Measurements from ENCODE around the gene PDHX. TPM values are rescaled to one million over a fixed set of nuclear protein-coding genes. Genes with fewer than 3 reads are reported as not detected.
"Not testable (repeated sequence)": the region's sequence is repeated elsewhere in the genome, so short reads cannot be mapped to it uniquely, and the experiment has no call there.

The PDHX gene
- total RNA-seq, 4 donors from 2014 or later = 18.0 to 30.5 (median 26.2) TPM

DNA sequence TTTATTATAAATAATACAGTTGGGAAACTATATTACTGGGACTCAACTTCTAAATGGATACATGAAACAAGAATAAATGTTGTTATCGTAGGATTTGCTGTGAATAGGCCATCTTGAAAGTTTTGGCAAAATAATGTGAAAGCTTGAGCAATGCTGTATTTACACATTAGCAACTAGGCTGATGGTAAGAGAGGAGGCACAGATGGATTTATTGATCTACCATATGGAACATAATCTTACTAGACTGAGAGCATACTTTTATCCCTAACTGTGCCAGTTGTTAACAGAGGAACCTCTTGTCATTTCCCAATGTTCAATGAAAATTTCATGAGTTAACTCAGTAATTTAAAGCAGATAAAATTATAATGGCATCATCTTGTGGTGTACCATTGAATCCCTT is 23.0 kb upstream of the PDHX start:
- no peak overlapping the region for H3K4me3 ChIP-seq (ENCODE audit: low read depth, poor library complexity, severe bottlenecking)
- WGBS, 2 donors = 97 to 98% methylated on average over 1 of the region's 1 CpG
- DNase-seq (ENCODE audit: low spot score in 2 of 2) = no peak
- TF ChIP-seq, protein P1, sequence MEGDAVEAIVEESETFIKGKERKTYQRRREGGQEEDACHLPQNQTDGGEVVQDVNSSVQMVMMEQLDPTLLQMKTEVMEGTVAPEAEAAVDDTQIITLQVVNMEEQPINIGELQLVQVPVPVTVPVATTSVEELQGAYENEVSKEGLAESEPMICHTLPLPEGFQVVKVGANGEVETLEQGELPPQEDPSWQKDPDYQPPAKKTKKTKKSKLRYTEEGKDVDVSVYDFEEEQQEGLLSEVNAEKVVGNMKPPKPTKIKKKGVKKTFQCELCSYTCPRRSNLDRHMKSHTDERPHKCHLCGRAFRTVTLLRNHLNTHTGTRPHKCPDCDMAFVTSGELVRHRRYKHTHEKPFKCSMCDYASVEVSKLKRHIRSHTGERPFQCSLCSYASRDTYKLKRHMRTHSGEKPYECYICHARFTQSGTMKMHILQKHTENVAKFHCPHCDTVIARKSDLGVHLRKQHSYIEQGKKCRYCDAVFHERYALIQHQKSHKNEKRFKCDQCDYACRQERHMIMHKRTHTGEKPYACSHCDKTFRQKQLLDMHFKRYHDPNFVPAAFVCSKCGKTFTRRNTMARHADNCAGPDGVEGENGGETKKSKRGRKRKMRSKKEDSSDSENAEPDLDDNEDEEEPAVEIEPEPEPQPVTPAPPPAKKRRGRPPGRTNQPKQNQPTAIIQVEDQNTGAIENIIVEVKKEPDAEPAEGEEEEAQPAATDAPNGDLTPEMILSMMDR (IDR thresholded peaks at IDR 0.05) = no peak
- TF ChIP-seq POLR2A (IDR thresholded peaks at IDR 0.05) = no peak
- intact Hi-C loops (cut with DNase I; ENCODE audit: low total_unique reads) = loop anchor here (5.0 kb wide), 1 partner anchor 306 kb away; no protein-coding TSS in a partner anchor

DNA sequence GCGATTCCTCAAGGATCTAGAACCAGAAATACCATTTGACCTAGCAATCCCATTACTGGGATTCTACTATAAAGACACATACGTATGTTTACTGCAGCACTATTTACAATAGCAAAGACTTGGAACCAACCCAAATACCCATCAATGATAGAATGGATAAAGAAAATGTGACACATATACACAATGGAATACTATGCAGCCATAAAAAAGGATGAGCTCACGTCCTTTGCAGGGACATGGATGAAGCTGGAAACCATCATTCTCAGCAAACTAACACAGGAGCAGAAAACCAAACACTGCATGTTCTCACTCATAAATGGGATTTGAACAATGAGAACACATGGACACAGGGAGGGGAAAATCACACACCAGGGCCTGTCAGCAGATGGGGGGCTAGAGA is 20.2 kb upstream of the PDHX start:
- H3K4me3 ChIP-seq (ENCODE audit: low read depth, poor library complexity, severe bottlenecking); intact Hi-C loops (cut with DNase I; ENCODE audit: low total_unique reads); DNase-seq (ENCODE audit: low spot score in 2 of 2): not testable (repeated sequence)
- WGBS, 2 donors = 98 to 100% methylated on average over 3 of the region's 3 CpGs

DNA sequence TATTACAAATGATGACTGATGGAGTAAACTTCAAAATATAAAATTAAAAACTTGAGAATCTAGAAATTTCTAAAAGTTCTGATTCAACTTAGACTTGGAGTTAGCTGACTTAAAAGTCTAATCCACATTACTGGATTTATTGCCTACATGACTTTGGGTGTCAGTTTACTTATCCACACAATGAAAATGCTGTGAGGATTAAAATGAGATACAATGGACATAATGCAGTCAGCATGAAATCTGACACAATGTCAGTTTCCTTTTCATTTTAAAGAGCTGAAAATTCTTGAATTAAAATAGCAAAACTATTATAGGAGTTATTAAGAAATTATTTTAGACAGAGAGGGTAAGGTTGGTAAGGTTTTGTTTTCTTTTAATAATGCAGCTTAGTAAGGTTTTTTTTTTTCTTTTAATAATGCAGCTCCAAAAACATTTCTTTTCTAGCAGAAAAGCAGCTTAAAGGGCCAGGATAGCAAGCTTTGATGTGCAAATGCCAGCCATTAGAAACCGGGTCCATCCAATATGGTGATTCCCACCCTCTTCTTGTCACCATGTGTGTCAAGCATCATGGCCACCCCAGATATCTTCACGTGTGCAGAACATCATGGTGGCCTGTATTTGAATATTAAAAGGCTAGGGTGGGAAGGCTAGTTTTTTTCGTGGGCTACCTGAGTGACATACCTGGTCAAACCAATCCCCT is 19.1 kb upstream of the PDHX start:
- TF ChIP-seq POLR2A (IDR thresholded peaks at IDR 0.05) = no peak
- TF ChIP-seq, protein P1 (IDR thresholded peaks at IDR 0.05) = no peak
- H3K4me3 ChIP-seq (ENCODE audit: low read depth, poor library complexity, severe bottlenecking) = no peak overlapping the region
- no peak for DNase-seq (ENCODE audit: low spot score in 2 of 2)
- intact Hi-C loops (cut with DNase I; ENCODE audit: low total_unique reads) = no loop called here
- 85 to 94% methylated on average over 3 of the region's 3 CpGs for WGBS, 2 donors

DNA sequence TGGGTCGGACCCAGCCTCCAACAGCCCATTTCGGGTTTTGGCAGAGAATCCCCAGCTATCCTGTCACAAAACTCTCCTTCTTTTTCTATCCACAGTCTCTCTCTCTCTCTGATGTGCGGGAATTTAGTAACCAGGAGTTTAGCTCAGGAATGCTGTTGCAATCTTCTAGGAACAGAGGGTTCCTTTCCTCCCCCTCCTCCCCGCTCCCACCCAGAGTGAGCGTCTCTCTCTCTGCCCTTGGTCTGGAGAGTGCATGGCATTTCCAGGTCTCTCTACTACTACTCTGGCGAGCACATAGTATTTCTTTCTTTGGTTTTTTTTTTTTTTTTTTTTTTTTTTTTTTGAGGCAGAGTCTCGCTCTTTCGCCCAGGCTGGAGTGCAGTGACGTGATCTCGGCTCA is 17.9 kb upstream of the PDHX start:
- intact Hi-C loops (cut with DNase I; ENCODE audit: low total_unique reads) = no loop called here
- no peak for DNase-seq (ENCODE audit: low spot score in 2 of 2)
- TF ChIP-seq, protein P1 (IDR thresholded peaks at IDR 0.05) = no peak
- no peak for TF ChIP-seq POLR2A (IDR thresholded peaks at IDR 0.05)
- no peak overlapping the region for H3K4me3 ChIP-seq (ENCODE audit: low read depth, poor library complexity, severe bottlenecking)
- WGBS, 2 donors = 96% methylated on average over 10 of the region's 10 CpGs

DNA sequence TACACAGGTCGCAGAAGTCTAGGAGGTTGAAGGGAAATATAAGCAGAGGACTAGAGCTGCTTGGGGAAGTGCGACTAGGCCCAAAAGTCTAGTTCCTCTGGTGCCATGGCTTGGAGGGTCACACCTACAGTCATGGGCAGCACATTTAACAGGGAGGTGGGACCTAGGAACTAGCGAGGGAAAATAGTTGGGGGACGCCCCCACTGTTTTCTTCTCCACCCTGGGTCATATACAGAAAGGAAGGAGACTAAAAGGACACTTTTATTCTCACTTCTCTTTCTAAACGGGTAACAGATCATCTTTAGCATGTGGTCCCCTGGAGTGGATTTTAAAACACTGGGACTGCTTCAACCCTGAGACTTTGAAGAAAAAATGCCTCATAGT is 16.8 kb upstream of the PDHX start:
- intact Hi-C loops (cut with DNase I; ENCODE audit: low total_unique reads) = loop anchor here (10.0 kb wide), 2 partner anchors 535 to 905 kb away; no protein-coding TSS in a partner anchor
- 93 to 96% methylated on average over 5 of the region's 5 CpGs for WGBS, 2 donors
- TF ChIP-seq, protein P1 (IDR thresholded peaks at IDR 0.05) = no peak
- TF ChIP-seq POLR2A (IDR thresholded peaks at IDR 0.05) = no peak
- H3K4me3 ChIP-seq (ENCODE audit: low read depth, poor library complexity, severe bottlenecking) = no peak overlapping the region
- DNase-seq (ENCODE audit: low spot score in 2 of 2) = no peak

DNA sequence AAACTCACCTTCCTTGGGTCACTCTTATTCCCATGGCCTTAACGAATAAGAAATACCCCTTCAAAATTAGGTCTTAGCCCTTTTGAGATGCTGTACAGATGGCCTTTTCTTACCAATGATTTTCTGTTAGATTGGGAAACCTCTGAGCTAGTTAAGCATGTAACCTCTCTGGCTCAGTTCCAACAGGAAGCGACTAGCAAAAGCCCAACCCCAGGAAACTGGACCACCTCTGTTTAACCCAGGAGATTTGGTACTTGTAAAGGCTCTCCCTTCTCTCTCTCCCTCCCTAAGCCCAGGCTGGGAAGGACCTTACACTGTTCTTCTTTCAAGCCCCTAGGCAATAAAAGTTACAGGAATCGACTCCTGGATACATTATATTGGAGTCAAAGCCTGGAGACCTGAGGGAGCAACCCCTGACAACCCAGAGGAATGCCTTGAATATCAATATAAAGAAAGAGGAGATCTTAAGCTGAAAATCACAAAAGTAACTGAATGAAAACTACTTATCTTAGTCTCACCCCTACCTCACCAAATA is 11.9 kb upstream of the PDHX start:
- WGBS, 2 donors = 83 to 91% methylated on average over 3 of the region's 3 CpGs
- intact Hi-C loops (cut with DNase I; ENCODE audit: low total_unique reads) = loop anchor here (10.0 kb wide), 2 partner anchors 540 to 910 kb away; no protein-coding TSS in a partner anchor
- no peak for TF ChIP-seq POLR2A (IDR thresholded peaks at IDR 0.05)
- TF ChIP-seq, protein P1 (IDR thresholded peaks at IDR 0.05) = no peak
- no peak overlapping the region for H3K4me3 ChIP-seq (ENCODE audit: low read depth, poor library complexity, severe bottlenecking)
- no peak for DNase-seq (ENCODE audit: low spot score in 2 of 2)
